Measurements from ENCODE around the gene TDRD9.

The TDRD9 gene

DNA sequence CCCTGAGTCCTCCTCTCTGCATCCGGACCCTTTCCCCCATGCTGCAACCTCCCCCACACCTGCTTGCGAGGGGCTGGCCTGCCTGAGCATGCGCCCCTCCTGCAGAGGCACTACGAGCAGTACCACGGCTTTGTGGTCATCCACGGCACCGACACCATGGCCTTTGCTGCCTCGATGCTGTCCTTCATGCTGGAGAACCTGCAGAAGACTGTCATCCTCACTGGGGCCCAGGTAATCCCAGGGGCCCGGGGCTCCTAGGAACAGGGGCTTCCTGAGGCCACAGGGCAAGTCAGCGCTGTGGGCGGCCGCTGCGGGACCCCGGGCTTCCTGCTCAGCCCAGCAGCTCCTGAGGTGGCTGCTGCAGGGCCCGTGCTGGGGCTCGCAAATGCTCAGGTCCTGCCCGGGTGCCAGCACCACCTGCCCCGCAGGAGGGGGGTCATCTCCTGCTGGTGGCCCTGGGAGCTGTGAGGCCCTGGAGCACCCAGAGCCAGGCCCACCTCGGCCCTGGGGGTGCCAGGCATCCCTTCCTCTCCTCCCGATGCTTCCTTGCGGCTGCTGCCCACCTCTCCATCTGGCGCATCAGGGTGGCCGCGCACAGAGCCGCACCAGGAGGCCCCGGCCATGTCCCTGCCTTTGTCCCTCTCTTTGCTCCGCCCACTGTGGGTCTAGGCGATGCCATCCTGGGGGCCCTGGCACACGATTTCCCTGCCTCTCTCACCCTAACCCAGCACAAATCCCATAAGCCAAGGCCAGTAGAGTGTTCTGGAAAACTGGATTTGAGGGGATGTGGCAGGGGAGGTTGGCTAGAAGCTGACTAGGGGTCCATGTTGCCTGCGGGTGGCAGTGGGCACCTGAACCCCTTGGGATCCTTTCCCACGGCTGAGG is 167.4 kb downstream of the TDRD9 start:
- FAIRE-seq, result no peak

DNA sequence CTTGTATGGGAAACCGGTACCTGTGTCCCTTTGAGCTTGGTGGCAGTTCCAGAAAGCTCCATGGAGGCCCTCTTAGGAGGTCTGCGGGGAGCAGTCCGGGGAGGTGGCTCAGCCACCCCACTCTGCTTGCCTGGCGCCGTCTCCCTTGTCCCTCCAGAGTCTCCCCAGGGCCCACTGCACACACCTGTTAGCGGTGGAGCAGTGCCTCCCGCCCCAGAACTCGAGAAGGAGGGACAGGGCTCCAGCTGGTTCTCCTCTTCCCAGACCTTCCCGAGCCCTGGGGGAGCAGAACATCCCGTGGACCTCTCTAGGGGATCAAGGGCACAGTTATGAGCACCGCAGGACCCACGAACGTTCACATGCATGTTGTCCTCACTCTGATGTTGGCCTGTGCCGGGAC is 168.1 kb downstream of the TDRD9 start:
- FAIRE-seq, result no peak

DNA sequence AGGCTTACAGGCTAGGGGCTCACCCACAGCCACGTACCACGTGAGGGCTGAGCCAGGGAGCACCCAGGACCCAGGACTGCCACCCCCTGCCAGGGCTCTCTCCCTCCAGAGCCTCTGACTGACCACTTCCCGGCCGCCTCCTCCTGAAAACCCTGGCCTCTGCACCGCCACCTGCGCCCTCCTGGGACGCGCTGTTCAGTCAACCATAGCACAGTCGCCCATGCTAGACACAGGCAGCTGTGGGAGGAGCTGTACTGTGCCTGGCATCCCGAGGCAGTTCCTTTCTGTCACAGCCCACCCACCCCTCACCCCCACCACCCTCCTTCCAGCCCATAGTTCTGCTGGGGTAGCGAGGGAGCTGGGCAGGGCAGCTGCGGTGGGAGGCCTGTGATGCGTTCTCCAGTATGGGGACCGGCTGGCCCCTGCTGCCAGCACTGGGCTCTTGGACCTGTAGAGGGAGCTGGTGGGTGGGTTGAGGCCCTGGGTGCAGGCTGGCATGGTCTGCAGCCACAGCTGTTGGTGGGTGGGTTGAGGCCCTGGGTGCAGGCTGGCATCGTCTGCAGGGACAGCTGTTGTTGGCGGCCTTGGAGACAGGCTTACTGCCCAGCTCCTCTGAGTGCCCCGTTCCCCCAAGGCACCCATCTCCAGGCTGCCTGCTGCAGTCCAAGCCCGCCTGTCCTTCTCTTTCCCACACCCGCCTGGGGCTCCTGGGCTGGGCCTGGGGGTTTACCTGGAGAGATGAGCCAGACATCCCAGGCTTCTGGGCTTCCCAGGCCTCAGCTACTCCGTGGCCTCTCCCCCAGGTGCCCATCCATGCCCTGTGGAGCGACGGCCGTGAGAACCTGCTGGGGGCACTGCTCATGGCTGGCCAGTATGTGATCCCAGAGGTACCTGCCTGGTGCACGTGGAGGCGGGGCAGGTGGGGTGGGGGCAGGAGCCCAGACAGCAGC is 168.8 kb downstream of the TDRD9 start:
- FAIRE-seq, result no peak

GRCh38 chr14:104098272-104099095 is 170.2 kb downstream of the TDRD9 start:
- FAIRE-seq, result no peak

- FAIRE-seq, result no peak
Measured at GRCh38 chr14:104099096-104100041, 171.1 kb downstream of the TDRD9 start.

DNA sequence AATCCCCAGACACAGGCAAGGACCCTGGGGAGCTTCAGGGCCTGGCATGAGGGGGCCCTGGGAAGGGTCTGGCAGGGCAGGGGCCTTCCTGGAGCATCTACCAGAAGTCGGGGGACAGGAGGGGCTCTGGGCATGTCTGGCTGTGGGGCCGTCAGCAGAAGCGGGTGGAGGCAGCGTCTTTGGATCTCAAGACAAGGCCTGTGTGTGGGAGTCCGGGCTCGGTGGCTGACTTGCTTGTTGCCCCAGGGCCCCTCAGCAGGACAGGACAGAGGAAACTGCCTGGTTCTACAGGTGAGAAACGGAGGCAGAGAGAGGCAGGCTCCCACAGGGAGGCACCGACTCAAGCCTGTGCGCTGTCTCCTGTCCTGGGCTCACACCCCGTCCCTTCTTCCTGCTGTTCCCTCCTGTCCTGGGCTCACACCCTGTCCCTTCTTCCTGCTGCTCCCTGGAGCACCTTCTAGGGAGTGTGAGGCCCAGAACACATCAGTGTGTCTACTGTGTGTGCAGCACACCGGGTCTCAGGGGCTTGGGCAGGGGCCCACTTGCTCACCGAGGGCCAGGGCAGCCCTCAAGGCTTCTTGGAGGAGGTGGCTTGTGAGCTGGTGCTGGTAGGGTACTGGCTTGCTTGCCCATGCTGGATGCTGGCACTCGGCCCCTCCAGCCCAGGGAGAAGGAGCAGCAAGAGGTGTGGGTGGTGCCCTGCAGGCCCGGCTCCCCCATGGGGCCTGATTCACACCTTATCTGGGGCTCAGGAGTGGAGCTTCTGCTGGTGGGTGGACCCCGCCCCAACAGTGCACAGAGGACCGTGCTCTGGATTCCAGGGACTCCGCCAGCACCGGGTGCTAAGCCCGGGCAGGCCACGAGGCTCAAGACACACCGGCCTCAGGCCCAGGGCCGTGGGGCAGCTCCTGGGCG is 172.2 kb downstream of the TDRD9 start:
- FAIRE-seq, result no peak

GRCh38 chr14:104101086-104101621 is 172.9 kb downstream of the TDRD9 start:
- FAIRE-seq, result no peak

DNA sequence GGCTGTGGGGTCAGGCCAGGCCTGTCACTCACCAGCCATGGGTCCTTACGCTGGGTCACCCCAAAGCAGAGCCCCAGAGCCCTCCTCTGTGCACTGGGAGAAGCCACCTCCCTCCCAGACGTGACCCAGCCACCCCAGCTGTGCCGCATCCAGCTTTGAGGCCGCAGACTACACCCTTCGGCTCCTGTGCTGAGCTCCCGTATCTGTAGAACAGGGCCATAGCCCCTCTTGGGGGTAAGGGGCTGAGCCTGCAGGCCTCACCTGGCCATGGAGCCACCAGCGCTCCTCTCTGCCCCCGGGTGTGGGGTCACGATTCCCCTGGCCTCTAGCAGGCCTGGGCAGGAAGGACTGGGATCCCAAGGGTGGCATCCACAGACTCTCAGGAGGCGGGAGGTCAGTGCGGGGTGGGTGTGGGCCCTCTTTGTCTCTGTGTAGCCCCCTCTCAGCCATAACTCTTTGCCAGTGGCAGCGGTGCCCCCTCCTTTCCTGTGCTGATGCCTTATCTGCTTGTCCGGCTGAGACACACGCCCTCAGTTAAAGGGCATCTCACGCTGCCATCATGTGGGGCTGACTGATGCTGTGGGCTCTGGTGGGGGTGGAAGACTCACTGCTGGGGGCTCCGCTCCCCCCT is 173.5 kb downstream of the TDRD9 start:
- FAIRE-seq, result no peak

All from islet of Langerhans (tissue), 1 donor.